IMR-90 (cell line): ENCODE data around the gene ZNF593OS. TPM values are rescaled to one million over a fixed set of nuclear protein-coding genes. Genes with fewer than 3 reads are reported as not detected.

Source experiments
- ATAC-seq: fragments of 200-7000 bp; cut with Tn5 transposase; 2 replicates; pipeline ENCODE4 v1.9.1; 2020; ENCODE audit warnings: low read depth, mild to moderate bottlenecking, moderate library complexity
- BruUV-seq: library from RNA; stranded (reverse); fragments of 400-500 nt; replicated peaks from 2 replicates; lab custom pipeline; 2021; lab: Mats Ljungman, UMichigan
- CTCF ChIA-PET: fragments of 300-600 bp; formaldehyde crosslinking; extraction: SDS; loops from one replicate; lab custom pipeline; 2021; ENCODE audit warnings: antibody characterized with exemption; lab: Yijun Ruan, JAX
- POLR2A ChIA-PET: fragments of 300-600 bp; sonication (Branson Sonifier 250); formaldehyde crosslinking; loops from one replicate; lab custom pipeline; 2022; ENCODE audit warnings: antibody characterized with exemption; ENCODE audit not compliant: unreplicated experiment; lab: Charles Lee
- DNase-seq: peaks from one replicate; pipeline ENCODE4 v3.0.0; 2013
- H2AFZ ChIP-seq: replicated peaks from 2 replicates; pipeline ENCODE3; 2013; ENCODE audit warnings: low read length, mild to moderate bottlenecking; ENCODE audit not compliant: poor library complexity
- H2AK5ac ChIP-seq: 2 replicates; pipeline ENCODE4 v1.6.1; 2013; ENCODE audit warnings: low read depth, low read length, inconsistent platforms
- H2AK9ac ChIP-seq: replicated peaks from 2 replicates; pipeline ENCODE3; 2013; ENCODE audit warnings: mild to moderate bottlenecking, low read depth, low read length, moderate library complexity; ENCODE audit not compliant: poor library complexity
- H2BK120ac ChIP-seq: 2 replicates; pipeline ENCODE4 v1.6.1; 2013; ENCODE audit warnings: low read depth, low read length, inconsistent platforms
- H2BK15ac ChIP-seq: 3 replicates; pipeline ENCODE4 v1.6.1; 2013; ENCODE audit warnings: low read depth, low read length, inconsistent platforms
- H2BK20ac ChIP-seq: 2 replicates; pipeline ENCODE4 v1.6.1; 2013; ENCODE audit warnings: low read depth, mild to moderate bottlenecking, inconsistent platforms, low read length, moderate library complexity
- H2BK5ac ChIP-seq: 2 replicates; pipeline ENCODE4 v1.6.1; 2013; ENCODE audit warnings: mild to moderate bottlenecking, low read depth, low read length, inconsistent platforms; ENCODE audit not compliant: poor library complexity, severe bottlenecking
- H3K14ac ChIP-seq: replicated peaks from 2 replicates; pipeline ENCODE4 v1.6.1; 2013; ENCODE audit warnings: low read depth, low read length, inconsistent platforms
- H3K18ac ChIP-seq: 2 replicates; pipeline ENCODE4 v1.6.1; 2013; ENCODE audit warnings: low read depth, low read length, control low read depth
- H3K23ac ChIP-seq: 2 replicates; pipeline ENCODE4 v1.6.1; 2013; ENCODE audit warnings: low read depth, low read length, inconsistent platforms
- H3K27ac ChIP-seq: 2 replicates; pipeline ENCODE4 v1.5.1; 2013; ENCODE audit warnings: mild to moderate bottlenecking, control low read depth, low read length; ENCODE audit not compliant: insufficient read depth
- H3K27me3 ChIP-seq: 2 replicates; pipeline ENCODE4 v1.6.1; 2013; ENCODE audit warnings: low read length; ENCODE audit not compliant: control insufficient read depth, insufficient read depth
- H3K36me3 ChIP-seq: 2 replicates; pipeline ENCODE4 v1.6.1; 2013; ENCODE audit warnings: low read length, mixed read lengths; ENCODE audit not compliant: control insufficient read depth, insufficient read depth
- H3K4ac ChIP-seq: 2 replicates; pipeline ENCODE4 v1.6.1; 2013; ENCODE audit warnings: low read depth, low read length, inconsistent platforms
- H3K4me1 ChIP-seq: 2 replicates; pipeline ENCODE4 v1.6.1; 2013; ENCODE audit warnings: low read length, mixed read lengths; ENCODE audit not compliant: control insufficient read depth, insufficient read depth
- H3K4me2 ChIP-seq: 2 replicates; pipeline ENCODE4 v1.6.1; 2013; ENCODE audit warnings: low read depth, mild to moderate bottlenecking, control low read depth, low read length, moderate library complexity
- H3K4me3 ChIP-seq: 2 replicates; pipeline ENCODE4 v1.5.1; 2013; ENCODE audit warnings: low read depth, mild to moderate bottlenecking, control low read depth, low read length, moderate library complexity; ENCODE audit not compliant: insufficient read depth
- H3K56ac ChIP-seq: 2 replicates; pipeline ENCODE4 v1.6.1; 2013; ENCODE audit warnings: low read length, inconsistent platforms; ENCODE audit not compliant: insufficient read depth; ENCODE audit errors: extremely low read depth
- H3K79me1 ChIP-seq, 2 experiments: 2 replicates each; pipeline ENCODE4 v1.6.1; 2013; ENCODE audit warnings: low read length in 2 of 2, inconsistent platforms in 1 of 2, low read depth in 1 of 2
- H3K9ac ChIP-seq: 2 replicates; pipeline ENCODE4 v1.6.1; 2013; ENCODE audit warnings: low read depth, low read length, control low read depth
- H3K9me1 ChIP-seq: 2 replicates; pipeline ENCODE4 v1.6.1; 2013; ENCODE audit warnings: low read length, inconsistent platforms; ENCODE audit not compliant: insufficient read depth
- H3K9me3 ChIP-seq: 2 replicates; pipeline ENCODE4 v1.6.1; 2013; ENCODE audit warnings: low read length; ENCODE audit not compliant: control insufficient read depth, insufficient read depth
- H4K20me1 ChIP-seq: 2 replicates; pipeline ENCODE4 v1.6.1; 2013; ENCODE audit warnings: low read length, inconsistent platforms; ENCODE audit not compliant: insufficient read depth
- H4K5ac ChIP-seq: 2 replicates; pipeline ENCODE4 v1.6.1; 2013; ENCODE audit warnings: mild to moderate bottlenecking, low read depth, low read length, control low read depth
- H4K8ac ChIP-seq, 2 experiments: 2 replicates each; pipeline ENCODE4 v1.6.1; 2013; ENCODE audit warnings: low read depth in 2 of 2, low read length in 2 of 2, control low read depth in 1 of 2, inconsistent platforms in 1 of 2
- H4K91ac ChIP-seq: 2 replicates; pipeline ENCODE4 v1.6.1; 2013; ENCODE audit warnings: low read depth, low read length, inconsistent platforms; ENCODE audit not compliant: insufficient read depth
- CEBPB ChIP-seq: IDR thresholded peaks from 2 replicates; pipeline ENCODE4 v1.6.1; 2012; ENCODE audit warnings: low read depth, low read length, improper control_type of control experiment
- FOS ChIP-seq: fragments of 150-350 bp; IDR thresholded peaks from 2 replicates; pipeline ENCODE4 v1.6.1; 2016; ENCODE audit warnings: low read depth, low read length
- RAD21 ChIP-seq: IDR thresholded peaks from 2 replicates; pipeline ENCODE4 v1.6.1; 2012; ENCODE audit warnings: low read length, improper control_type of control experiment
- WGBS, 2 experiments: methylation state at CpG; one replicate each; pipeline versions ENCODE4 v1.1.5 to v1.1.7; 2013; ENCODE audit warnings: missing lambda C conversion rate in 2 of 2; ENCODE audit not compliant: insufficient read length in 1 of 2; ENCODE audit errors: extremely low coverage in 2 of 2; 5-methylcytosine and 5-hydroxymethylcytosine counted together
- dilution Hi-C: fragments of 300-500 bp; cut with HindIII; formaldehyde crosslinking; loops from one replicate; pipeline ENCODE4 v1.14.3; 2018; ENCODE audit warnings: low sequenced_read_pairs; ENCODE audit not compliant: unreplicated experiment
- in situ Hi-C: fragments of 300-500 bp; cut with MboI; formaldehyde crosslinking; loops from 3 replicates; pipeline ENCODE4 v1.14.3; 2019; ENCODE audit warnings: low sequenced_read_pairs, inconsistent platforms, mixed read lengths
- intact Hi-C: fragments of 100-400 bp; cut with micrococcal nuclease; formaldehyde crosslinking; loops from 2 replicates; pipeline ENCODE4 v1.10.0; 2022
- polyA plus RNA-seq, 3 experiments: library from polyadenylated mRNA; depleted of rRNA; stranded (reverse); fragments of >200 nt; gene quantifications; 2 replicates each; pipeline ENCODE4 v1.2.3, GENCODE V29; 2012; ENCODE audit warnings: low replicate concordance in 1 of 3
- total RNA-seq: library from RNA; depleted of rRNA; stranded (reverse); fragments of >200 nt; gene quantifications from 2 replicates; pipeline ENCODE4 v1.2.3, GENCODE V29; 2012

ZNF593OS gene
- total and polyA plus RNA-seq, 2 of the 4 experiments (the other 2 are of a cell fraction), result not detected

DNA sequence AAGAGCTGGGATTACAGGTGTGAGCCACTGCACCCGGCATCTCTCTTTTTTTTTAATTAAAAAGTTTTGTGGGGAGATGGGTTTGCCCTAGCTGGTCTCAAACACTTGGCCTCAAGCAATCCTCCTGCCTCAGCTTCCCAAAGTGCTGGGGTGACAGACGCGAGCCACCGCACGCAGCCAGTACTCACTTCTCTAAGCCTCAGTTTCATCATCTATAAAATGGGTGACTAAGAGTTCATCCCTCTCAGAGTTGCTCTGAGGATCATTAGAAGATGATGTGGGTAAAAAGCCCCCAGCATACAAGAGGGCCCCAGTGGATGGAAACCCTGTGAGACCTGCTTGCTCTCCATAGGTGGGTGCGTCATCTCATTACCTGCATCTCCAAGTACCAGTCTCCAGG lies 16.2 kb upstream of the ZNF593OS start:
- no TSS peak for BruUV-seq
- CTCF ChIA-PET, result no interaction called here

More for the DNA sequence above, 16.2 kb upstream of the ZNF593OS start:
- Histone ChIP-seq H2BK15ac (no peak overlapping the region), H3K9me1 (no peaks in the 10 kb centered on the region), H3K23ac (no peak overlapping the region), H3K56ac (no peak overlapping the region), H2BK5ac (no peak overlapping the region), H3K36me3 (no peaks in the 10 kb centered on the region), H3K27me3 (peaks cover 6% of the 10 kb centered on the region), H3K9ac (no peak overlapping the region), H2AFZ (no peak overlapping the region), H2AK5ac (no peak overlapping the region), H4K8ac (no peak overlapping the region), H3K4me3 (no peak overlapping the region), H4K20me1 (no peaks in the 10 kb centered on the region), H4K5ac (no peak overlapping the region), H3K4me1 (no peaks in the 10 kb centered on the region), H2BK120ac (no peak overlapping the region), H3K27ac (no peak overlapping the region), H3K79me1 (no peaks in the 10 kb centered on the region), H4K91ac (no peak overlapping the region), H3K18ac (no peak overlapping the region), H3K14ac (no peak overlapping the region), H3K9me3 (no peaks in the 10 kb centered on the region), H3K4ac (no peak overlapping the region), H3K4me2 (no peak overlapping the region), H2AK9ac (no peak overlapping the region), H2BK20ac (no peak overlapping the region)
- no peak for ATAC-seq
- TF ChIP-seq RAD21, result no peak
- no peak for TF ChIP-seq CEBPB
- TF ChIP-seq FOS, result no peak
- POLR2A ChIA-PET, result no interaction called here
- in situ Hi-C loops, result no loop called here
- DNase-seq, result no peak
- WGBS, 2 experiments, result no CpG with 5 or more reads among the region's 6 CpGs
- dilution Hi-C loops, result no loop called here
- intact Hi-C loops, result no loop called here
